GM12878 (cell line): ENCODE measurements around the gene SESN3. TPM values are rescaled to one million over a fixed set of nuclear protein-coding genes. Genes with fewer than 3 reads are reported as not detected.

Experiments
- BMI1 ChIP-seq: fragments of 450-650 bp; IDR thresholded peaks from 2 replicates; pipeline ENCODE4 v1.6.1; 2016; ENCODE audit warnings: mild to moderate bottlenecking, moderate library complexity, borderline replicate concordance
- CREM ChIP-seq: IDR thresholded peaks from 2 replicates; pipeline ENCODE4 v1.6.1; 2014; ENCODE audit warnings: antibody characterized with exemption, low read depth
- ESRRA ChIP-seq: IDR thresholded peaks from 2 replicates; pipeline ENCODE4 v1.6.1; 2012; ENCODE audit warnings: mild to moderate bottlenecking, low read length, improper control_type of control experiment
- ETV6 ChIP-seq, 2 experiments: fragments of 450-650 bp in 1 of 2; IDR thresholded peaks in 1 of 2; conservative IDR thresholded peaks in 1 of 2; 2 replicates each; pipeline ENCODE4 v1.6.1; 2014; ENCODE audit warnings: antibody characterized with exemption in 1 of 2, borderline replicate concordance in 1 of 2, low read depth in 1 of 2, mild to moderate bottlenecking in 1 of 2, moderate library complexity in 1 of 2
- FOXK2 ChIP-seq: fragments of 450-650 bp; IDR thresholded peaks from 2 replicates; pipeline ENCODE4 v1.6.1; 2017; ENCODE audit warnings: mild to moderate bottlenecking, moderate library complexity
- HDAC6 ChIP-seq: fragments of 200-600 bp; sonication (generic); IDR thresholded peaks from one replicate; pipeline ENCODE4 v1.8.0; 2017; ENCODE audit warnings: antibody characterized with exemption; ENCODE audit not compliant: unreplicated experiment
- IKZF2 ChIP-seq, 2 experiments: fragments of 450-650 bp; IDR thresholded peaks; 2 replicates each; pipeline ENCODE4 v1.6.1; 2017; ENCODE audit warnings: mild to moderate bottlenecking in 2 of 2, moderate library complexity in 2 of 2
- JUNB ChIP-seq: IDR thresholded peaks from 2 replicates; pipeline ENCODE4 v1.6.1; 2016; ENCODE audit warnings: antibody characterized with exemption, mild to moderate bottlenecking
- JUND ChIP-seq: IDR thresholded peaks from 2 replicates; pipeline ENCODE4 v1.6.1; 2012; ENCODE audit warnings: low read depth, mild to moderate bottlenecking, low read length, improper control_type of control experiment, moderate library complexity
- MYC ChIP-seq: IDR thresholded peaks from 2 replicates; pipeline ENCODE4 v1.6.1; 2011; ENCODE audit warnings: mild to moderate bottlenecking, low read length, moderate library complexity, inconsistent platforms; ENCODE audit not compliant: insufficient read depth, insufficient replicate concordance, insufficient read length, severe bottlenecking
- POLR2AphosphoS5 ChIP-seq: IDR thresholded peaks from 2 replicates; pipeline ENCODE4 v1.6.1; 2011; ENCODE audit warnings: mild to moderate bottlenecking, low read length, inconsistent platforms
- RCOR1 ChIP-seq: conservative IDR thresholded peaks from 2 replicates; pipeline ENCODE4 v1.6.1; 2012; ENCODE audit warnings: low read depth, low read length, improper control_type of control experiment
- SMAD5 ChIP-seq: IDR thresholded peaks from 2 replicates; pipeline ENCODE4 v1.6.1; 2016; ENCODE audit warnings: antibody characterized with exemption, low read depth
- TBL1XR1 ChIP-seq: IDR thresholded peaks from 2 replicates; pipeline ENCODE4 v1.6.1; 2012; ENCODE audit warnings: low read depth, low read length, improper control_type of control experiment
- ZNF207 ChIP-seq: fragments of 450-650 bp; IDR thresholded peaks from 2 replicates; pipeline ENCODE4 v1.6.1; 2014; ENCODE audit warnings: antibody characterized with exemption, mild to moderate bottlenecking, borderline replicate concordance
- polyA plus RNA-seq, 11 experiments: library from polyadenylated mRNA; depleted of rRNA in 4 of 11; unstranded in 6 of 11; stranded (reverse) in 5 of 11; fragments of >200 nt; fragmentation: Nextera tagmentation in 4 of 11; fragmentation: Illumina TruSeq in 1 of 11; extraction: Ambion mirVana in 4 of 11; extraction: Trizol in 1 of 11; gene quantifications; 1 replicate in 1 of 11; 2 replicates in 10 of 11; pipeline versions ENCODE4 v1.2.1 to v1.2.3, GENCODE V29; 2011 to 2016; ENCODE audit warnings: inconsistent platforms in 2 of 11, missing spikeins in 2 of 11, low read depth in 1 of 11
- total RNA-seq, 4 experiments: library from RNA; depleted of rRNA in 3 of 4; stranded (reverse); fragments of >200 nt in 3 of 4; fragmentation: Illumina TruSeq in 1 of 4; extraction: Trizol in 1 of 4; gene quantifications; 2 replicates each; pipeline versions ENCODE4 v1.2.1 to v1.2.3, GENCODE V29; 2013 to 2021
- TF ChIP-seq, protein P1 (sequence below): IDR thresholded peaks from 2 replicates; pipeline ENCODE4 v1.6.1; 2012; ENCODE audit warnings: low read depth, low read length, improper control_type of control experiment
- TF ChIP-seq, protein P2 (sequence below): IDR thresholded peaks from 2 replicates; pipeline ENCODE4 v1.6.1; 2012; ENCODE audit warnings: low read depth, low read length, improper control_type of control experiment
- TF ChIP-seq, protein P3 (sequence below): IDR thresholded peaks from 2 replicates; pipeline ENCODE4 v1.6.1; 2012; ENCODE audit warnings: low read length, inconsistent platforms
- TF ChIP-seq, protein P4 (sequence below): fragments of 150-350 bp; IDR thresholded peaks from 2 replicates; pipeline ENCODE4 v1.6.1; 2014; ENCODE audit warnings: mild to moderate bottlenecking, low read depth, low read length
- TF ChIP-seq, protein P5 (sequence below): fragments of 450-650 bp; IDR thresholded peaks from 2 replicates; pipeline ENCODE4 v1.6.1; 2016; ENCODE audit warnings: mild to moderate bottlenecking, moderate library complexity, borderline replicate concordance

Gene SESN3
- total and polyA plus RNA-seq, 10 of the 15 experiments (the other 5 are each of a cell fraction or from before 2014, with no cell fraction given): 0.64 to 6.7 (median 3.0) TPM

DNA sequence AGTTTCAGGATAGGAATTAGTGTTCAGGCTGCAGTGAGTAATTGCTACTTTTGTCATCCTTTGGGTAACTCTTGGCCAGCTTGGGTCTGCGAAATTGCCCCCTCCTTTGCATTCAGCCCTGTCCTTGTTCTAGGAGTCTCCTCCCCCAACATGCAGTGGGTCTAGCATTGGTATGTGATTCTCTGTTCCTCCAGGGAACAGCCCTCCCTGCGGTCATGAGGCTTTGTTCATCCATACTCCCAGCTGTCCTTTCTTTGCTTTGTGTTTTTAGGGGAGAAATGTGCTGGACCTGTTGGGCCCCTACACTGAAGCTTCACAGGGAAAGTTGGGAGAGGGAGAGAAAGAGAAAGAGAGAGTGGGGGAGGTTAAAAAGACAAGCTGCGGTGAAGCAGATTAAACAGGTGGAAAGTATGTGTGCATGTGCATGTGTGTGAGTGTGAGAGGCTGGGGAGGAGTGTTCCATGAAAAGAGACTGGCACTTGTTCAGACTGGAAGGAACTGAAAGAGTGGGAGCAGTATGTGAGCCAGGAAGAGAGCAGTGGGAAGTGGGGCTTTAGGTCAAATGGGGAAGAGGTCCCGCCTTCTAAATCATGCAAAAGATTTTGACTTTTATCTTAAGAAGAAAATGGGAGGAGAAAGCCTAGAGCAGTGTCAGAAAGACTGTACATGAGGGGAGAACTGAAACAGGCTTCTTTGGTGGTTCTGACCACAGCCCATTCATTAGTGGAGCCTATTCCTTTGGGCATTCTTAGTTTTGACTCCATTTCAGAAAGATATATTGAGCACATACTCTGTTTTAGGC lies 17.9 kb upstream of the SESN3 start (continued):
- peak; percentile 97 to 98 for TF ChIP-seq IKZF2 (IDR thresholded peaks at IDR 0.05)
- TF ChIP-seq, protein P1, sequence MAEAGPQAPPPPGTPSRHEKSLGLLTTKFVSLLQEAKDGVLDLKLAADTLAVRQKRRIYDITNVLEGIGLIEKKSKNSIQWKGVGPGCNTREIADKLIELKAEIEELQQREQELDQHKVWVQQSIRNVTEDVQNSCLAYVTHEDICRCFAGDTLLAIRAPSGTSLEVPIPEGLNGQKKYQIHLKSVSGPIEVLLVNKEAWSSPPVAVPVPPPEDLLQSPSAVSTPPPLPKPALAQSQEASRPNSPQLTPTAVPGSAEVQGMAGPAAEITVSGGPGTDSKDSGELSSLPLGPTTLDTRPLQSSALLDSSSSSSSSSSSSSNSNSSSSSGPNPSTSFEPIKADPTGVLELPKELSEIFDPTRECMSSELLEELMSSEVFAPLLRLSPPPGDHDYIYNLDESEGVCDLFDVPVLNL: no peak
- TF ChIP-seq ZNF207: no peak
- TF ChIP-seq CREM: no peak
- TF ChIP-seq RCOR1: no peak
- TF ChIP-seq ETV6 (conservative IDR thresholded peaks at IDR 0.05 in 1 of 2, IDR thresholded peaks at IDR 0.05 in 1 of 2; ENCODE audit: borderline replicate concordance in 1 of 2, low read depth in 1 of 2): peak in 1 of 2 experiments; percentile 39; a peak in 1 of 4 replicates
- TF ChIP-seq JUNB: peak; percentile 82
- TF ChIP-seq ESRRA: no peak
- no peak for TF ChIP-seq SMAD5
- TF ChIP-seq MYC: no peak
- no peak for TF ChIP-seq POLR2AphosphoS5
- TF ChIP-seq BMI1: no peak
- TF ChIP-seq, protein P2, sequence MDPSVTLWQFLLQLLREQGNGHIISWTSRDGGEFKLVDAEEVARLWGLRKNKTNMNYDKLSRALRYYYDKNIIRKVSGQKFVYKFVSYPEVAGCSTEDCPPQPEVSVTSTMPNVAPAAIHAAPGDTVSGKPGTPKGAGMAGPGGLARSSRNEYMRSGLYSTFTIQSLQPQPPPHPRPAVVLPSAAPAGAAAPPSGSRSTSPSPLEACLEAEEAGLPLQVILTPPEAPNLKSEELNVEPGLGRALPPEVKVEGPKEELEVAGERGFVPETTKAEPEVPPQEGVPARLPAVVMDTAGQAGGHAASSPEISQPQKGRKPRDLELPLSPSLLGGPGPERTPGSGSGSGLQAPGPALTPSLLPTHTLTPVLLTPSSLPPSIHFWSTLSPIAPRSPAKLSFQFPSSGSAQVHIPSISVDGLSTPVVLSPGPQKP: no peak
- TF ChIP-seq, protein P3, sequence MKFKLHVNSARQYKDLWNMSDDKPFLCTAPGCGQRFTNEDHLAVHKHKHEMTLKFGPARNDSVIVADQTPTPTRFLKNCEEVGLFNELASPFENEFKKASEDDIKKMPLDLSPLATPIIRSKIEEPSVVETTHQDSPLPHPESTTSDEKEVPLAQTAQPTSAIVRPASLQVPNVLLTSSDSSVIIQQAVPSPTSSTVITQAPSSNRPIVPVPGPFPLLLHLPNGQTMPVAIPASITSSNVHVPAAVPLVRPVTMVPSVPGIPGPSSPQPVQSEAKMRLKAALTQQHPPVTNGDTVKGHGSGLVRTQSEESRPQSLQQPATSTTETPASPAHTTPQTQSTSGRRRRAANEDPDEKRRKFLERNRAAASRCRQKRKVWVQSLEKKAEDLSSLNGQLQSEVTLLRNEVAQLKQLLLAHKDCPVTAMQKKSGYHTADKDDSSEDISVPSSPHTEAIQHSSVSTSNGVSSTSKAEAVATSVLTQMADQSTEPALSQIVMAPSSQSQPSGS: peak; percentile 69
- TF ChIP-seq, protein P4, sequence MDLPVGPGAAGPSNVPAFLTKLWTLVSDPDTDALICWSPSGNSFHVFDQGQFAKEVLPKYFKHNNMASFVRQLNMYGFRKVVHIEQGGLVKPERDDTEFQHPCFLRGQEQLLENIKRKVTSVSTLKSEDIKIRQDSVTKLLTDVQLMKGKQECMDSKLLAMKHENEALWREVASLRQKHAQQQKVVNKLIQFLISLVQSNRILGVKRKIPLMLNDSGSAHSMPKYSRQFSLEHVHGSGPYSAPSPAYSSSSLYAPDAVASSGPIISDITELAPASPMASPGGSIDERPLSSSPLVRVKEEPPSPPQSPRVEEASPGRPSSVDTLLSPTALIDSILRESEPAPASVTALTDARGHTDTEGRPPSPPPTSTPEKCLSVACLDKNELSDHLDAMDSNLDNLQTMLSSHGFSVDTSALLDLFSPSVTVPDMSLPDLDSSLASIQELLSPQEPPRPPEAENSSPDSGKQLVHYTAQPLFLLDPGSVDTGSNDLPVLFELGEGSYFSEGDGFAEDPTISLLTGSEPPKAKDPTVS: no peak
- TF ChIP-seq, protein P5, sequence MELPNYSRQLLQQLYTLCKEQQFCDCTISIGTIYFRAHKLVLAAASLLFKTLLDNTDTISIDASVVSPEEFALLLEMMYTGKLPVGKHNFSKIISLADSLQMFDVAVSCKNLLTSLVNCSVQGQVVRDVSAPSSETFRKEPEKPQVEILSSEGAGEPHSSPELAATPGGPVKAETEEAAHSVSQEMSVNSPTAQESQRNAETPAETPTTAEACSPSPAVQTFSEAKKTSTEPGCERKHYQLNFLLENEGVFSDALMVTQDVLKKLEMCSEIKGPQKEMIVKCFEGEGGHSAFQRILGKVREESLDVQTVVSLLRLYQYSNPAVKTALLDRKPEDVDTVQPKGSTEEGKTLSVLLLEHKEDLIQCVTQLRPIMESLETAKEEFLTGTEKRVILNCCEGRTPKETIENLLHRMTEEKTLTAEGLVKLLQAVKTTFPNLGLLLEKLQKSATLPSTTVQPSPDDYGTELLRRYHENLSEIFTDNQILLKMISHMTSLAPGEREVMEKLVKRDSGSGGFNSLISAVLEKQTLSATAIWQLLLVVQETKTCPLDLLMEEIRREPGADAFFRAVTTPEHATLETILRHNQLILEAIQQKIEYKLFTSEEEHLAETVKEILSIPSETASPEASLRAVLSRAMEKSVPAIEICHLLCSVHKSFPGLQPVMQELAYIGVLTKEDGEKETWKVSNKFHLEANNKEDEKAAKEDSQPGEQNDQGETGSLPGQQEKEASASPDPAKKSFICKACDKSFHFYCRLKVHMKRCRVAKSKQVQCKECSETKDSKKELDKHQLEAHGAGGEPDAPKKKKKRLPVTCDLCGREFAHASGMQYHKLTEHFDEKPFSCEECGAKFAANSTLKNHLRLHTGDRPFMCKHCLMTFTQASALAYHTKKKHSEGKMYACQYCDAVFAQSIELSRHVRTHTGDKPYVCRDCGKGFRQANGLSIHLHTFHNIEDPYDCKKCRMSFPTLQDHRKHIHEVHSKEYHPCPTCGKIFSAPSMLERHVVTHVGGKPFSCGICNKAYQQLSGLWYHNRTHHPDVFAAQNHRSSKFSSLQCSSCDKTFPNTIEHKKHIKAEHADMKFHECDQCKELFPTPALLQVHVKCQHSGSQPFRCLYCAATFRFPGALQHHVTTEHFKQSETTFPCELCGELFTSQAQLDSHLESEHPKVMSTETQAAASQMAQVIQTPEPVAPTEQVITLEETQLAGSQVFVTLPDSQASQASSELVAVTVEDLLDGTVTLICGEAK: no peak
- no peak for TF ChIP-seq HDAC6
- TF ChIP-seq JUND: no peak
- no peak for TF ChIP-seq FOXK2
- TF ChIP-seq TBL1XR1: no peak
